ENCODE results near the gene DGKA.

DNA sequence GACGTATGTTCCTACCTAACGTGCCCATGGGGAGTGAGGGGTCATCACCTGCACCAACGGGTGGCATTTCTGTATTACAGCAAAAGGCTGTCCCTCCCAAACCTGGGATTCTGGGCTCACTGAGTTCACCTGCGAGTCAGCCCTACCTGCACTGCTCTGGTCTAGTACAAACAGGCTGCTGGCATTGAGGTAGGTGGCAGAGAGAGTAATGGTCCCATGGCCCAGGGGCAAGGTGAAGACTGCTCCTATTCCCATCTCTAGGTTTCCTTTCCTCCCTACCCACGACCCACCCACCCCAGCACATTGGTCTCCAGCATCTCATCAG lies 66.5 kb downstream of the DGKA start:
- TF ChIP-seq POLR2A (IDR thresholded peaks at IDR 0.05; ENCODE audit: low read depth, low read length) = no peak
- TF ChIP-seq TAF1 (IDR thresholded peaks at IDR 0.05; ENCODE audit: borderline replicate concordance, low read depth, low read length) = no peak
- no peak for TF ChIP-seq POLR2AphosphoS5 (IDR thresholded peaks at IDR 0.05; ENCODE audit: low read depth, low read length)

Data from GM12892 (cell line).